ENCODE measurements around the gene FN3KRP. TPM values are rescaled to one million over a fixed set of nuclear protein-coding genes. Genes with fewer than 3 reads are reported as not detected.

The FN3KRP gene
- total and polyA plus RNA-seq, 2 of the 13 experiments (the other 11 are each of a cell fraction or from before 2014, with no cell fraction given), result 22.4 to 28.2 TPM

GRCh38 chr17:82775001-82775823, 58.7 kb downstream of the FN3KRP start (continued):
- TF ChIP-seq ZBTB2 (CRISPR knock-in tag; IDR thresholded peaks at IDR 0.05; ENCODE audit: low read depth) (no peak), ZNF407 (CRISPR knock-in tag; IDR thresholded peaks at IDR 0.05; ENCODE audit: not compliant biosample characterization) (no peak), POLR2A (IDR thresholded peaks at IDR 0.05; ENCODE audit: insufficient read depth in 1 of 2, low read depth in 2 of 2, low read length in 2 of 2) (no peak), ZNF614 (CRISPR knock-in tag; IDR thresholded peaks at IDR 0.05; ENCODE audit: borderline replicate concordance) (no peak), NFYC (CRISPR knock-in tag; IDR thresholded peaks at IDR 0.05) (no peak), ZNF362 (CRISPR knock-in tag; IDR thresholded peaks at IDR 0.05; ENCODE audit: borderline replicate concordance) (no peak), ZNF556 (CRISPR knock-in tag; IDR thresholded peaks at IDR 0.05; ENCODE audit: borderline replicate concordance) (no peak), ZNF678 (CRISPR knock-in tag; IDR thresholded peaks at IDR 0.05) (no peak), ZNF446 (CRISPR knock-in tag; IDR thresholded peaks at IDR 0.05) (no peak), RAD21 (CRISPR knock-in tag; IDR thresholded peaks at IDR 0.05) (peak; percentile 88), HINFP (CRISPR knock-in tag; IDR thresholded peaks at IDR 0.05; ENCODE audit: low read depth) (no peak), DBP (CRISPR knock-in tag; IDR thresholded peaks at IDR 0.05; ENCODE audit: not compliant biosample characterization) (no peak), MNT (IDR thresholded peaks at IDR 0.05) (no peak), HHEX (CRISPR knock-in tag; IDR thresholded peaks at IDR 0.05) (no peak)
